Measurements from ENCODE around the gene GIPC2.
"Not testable (repeated sequence)": the region's sequence is repeated elsewhere in the genome, so short reads cannot be mapped to it uniquely, and the experiment has no call there.

Gene GIPC2

GRCh38 chr1:78101051-78101450 is 55.3 kb downstream of the GIPC2 start:
- no peak for DNase-seq

GRCh38 chr1:78101514-78101913 is 55.7 kb downstream of the GIPC2 start:
- peak; percentile 96 for DNase-seq

GRCh38 chr1:78102082-78102481 is 56.3 kb downstream of the GIPC2 start:
- peak; percentile 91 for DNase-seq

GRCh38 chr1:78102916-78103315 is 57.1 kb downstream of the GIPC2 start:
- peak; percentile 29 for DNase-seq

GRCh38 chr1:78104322-78104721 is 58.6 kb downstream of the GIPC2 start:
- peak; percentile 93 for DNase-seq

- not testable (repeated sequence) for DNase-seq
These were observed 63.9 kb downstream of the GIPC2 start for GRCh38 chr1:78109659-78110058.

GRCh38 chr1:78113156-78113916 is 67.6 kb downstream of the GIPC2 start:
- DNase-seq: no peak

- peak; percentile 78 for DNase-seq
These were observed 68.5 kb downstream of the GIPC2 start for GRCh38 chr1:78114034-78114956.

- DNase-seq: not testable (repeated sequence)
These were observed 74.7 kb downstream of the GIPC2 start for GRCh38 chr1:78120485-78120884.

GRCh38 chr1:78121710-78122109 is 75.9 kb downstream of the GIPC2 start:
- DNase-seq: no peak

GRCh38 chr1:78122389-78122788 is 76.6 kb downstream of the GIPC2 start:
- no peak for DNase-seq

GRCh38 chr1:78126506-78126905 is 80.7 kb downstream of the GIPC2 start:
- DNase-seq: peak; percentile 64

GRCh38 chr1:78132174-78132947 is 86.6 kb downstream of the GIPC2 start:
- DNase-seq: no peak

GRCh38 chr1:78132948-78133322 is 87.2 kb downstream of the GIPC2 start:
- no peak for DNase-seq

- no peak for DNase-seq
These were observed 90.9 kb downstream of the GIPC2 start for GRCh38 chr1:78136680-78137079.

- no peak for DNase-seq
These were observed 95.9 kb downstream of the GIPC2 start for GRCh38 chr1:78141531-78142231.

- DNase-seq: no peak
These were observed 97.0 kb downstream of the GIPC2 start for GRCh38 chr1:78142736-78143135.

GRCh38 chr1:78143152-78143551 is 97.4 kb downstream of the GIPC2 start:
- DNase-seq: no peak

- DNase-seq: no peak
These were observed 97.9 kb downstream of the GIPC2 start for GRCh38 chr1:78143673-78144072.

GRCh38 chr1:78145105-78145580 is 99.4 kb downstream of the GIPC2 start:
- DNase-seq: peak; percentile 80

- DNase-seq: peak; percentile 83
These were observed 100.5 kb downstream of the GIPC2 start for GRCh38 chr1:78146205-78146771.

GRCh38 chr1:78147031-78147430 is 101.3 kb downstream of the GIPC2 start:
- no peak for DNase-seq

Data from fibroblast of skin of right biceps (primary cell).